IPS-15b (cell line): ENCODE data around the gene DYNC2LI1.

Experiments
- H3K27me3 ChIP-seq: one replicate; pipeline ENCODE4 v1.6.1; 2013; ENCODE audit warnings: low read length; ENCODE audit not compliant: control insufficient read depth, insufficient read depth
- H3K36me3 ChIP-seq: one replicate; pipeline ENCODE4 v1.6.1; 2013; ENCODE audit warnings: low read length; ENCODE audit not compliant: control insufficient read depth, insufficient read depth
- H3K4me1 ChIP-seq: one replicate; pipeline ENCODE4 v1.6.1; 2013; ENCODE audit warnings: mild to moderate bottlenecking, low read length; ENCODE audit not compliant: control insufficient read depth, insufficient read depth
- H3K4me3 ChIP-seq: one replicate; pipeline ENCODE4 v1.5.1; 2013; ENCODE audit warnings: low read depth, low read length
- H3K9ac ChIP-seq: one replicate; pipeline ENCODE4 v1.6.1; 2013; ENCODE audit warnings: low read depth, mild to moderate bottlenecking, low read length
- H3K9me3 ChIP-seq: one replicate; pipeline ENCODE4 v1.6.1; 2013; ENCODE audit warnings: mild to moderate bottlenecking, low read length; ENCODE audit not compliant: control insufficient read depth, insufficient read depth

The DYNC2LI1 gene

GRCh38 chr2:43839776-43840564 is 66.1 kb downstream of the DYNC2LI1 start:
- Histone ChIP-seq H3K27me3 (no peaks in the 10 kb centered on the region), H3K4me1 (no peaks in the 10 kb centered on the region), H3K9me3 (no peaks in the 10 kb centered on the region), H3K36me3 (no peaks in the 10 kb centered on the region), H3K4me3 (no peak overlapping the region), H3K9ac (no peak overlapping the region)

- H3K9ac ChIP-seq = no peak overlapping the region
- H3K27me3 ChIP-seq = no peaks in the 10 kb centered on the region
- no peaks in the 10 kb centered on the region for H3K36me3 ChIP-seq
- no peaks in the 10 kb centered on the region for H3K9me3 ChIP-seq
- H3K4me1 ChIP-seq = no peaks in the 10 kb centered on the region
- no peak overlapping the region for H3K4me3 ChIP-seq
Observed at GRCh38 chr2:43840965-43841364, 67.1 kb downstream of the DYNC2LI1 start.

- Histone ChIP-seq H3K4me1 (no peaks in the 10 kb centered on the region), H3K36me3 (no peaks in the 10 kb centered on the region), H3K9ac (no peak overlapping the region), H3K27me3 (no peaks in the 10 kb centered on the region), H3K9me3 (no peaks in the 10 kb centered on the region), H3K4me3 (no peak overlapping the region)
Observed at GRCh38 chr2:43841949-43842865, 68.4 kb downstream of the DYNC2LI1 start.

GRCh38 chr2:43842866-43843226 is 69.0 kb downstream of the DYNC2LI1 start:
- Histone ChIP-seq H3K4me3 (no peak overlapping the region), H3K9ac (no peak overlapping the region), H3K4me1 (no peaks in the 10 kb centered on the region), H3K27me3 (no peaks in the 10 kb centered on the region), H3K9me3 (no peaks in the 10 kb centered on the region), H3K36me3 (no peaks in the 10 kb centered on the region)

- H3K4me1 ChIP-seq = no peaks in the 10 kb centered on the region
- H3K27me3 ChIP-seq = no peaks in the 10 kb centered on the region
- H3K36me3 ChIP-seq = no peaks in the 10 kb centered on the region
- H3K4me3 ChIP-seq = no peak overlapping the region
- no peaks in the 10 kb centered on the region for H3K9me3 ChIP-seq
- H3K9ac ChIP-seq = no peak overlapping the region
Observed at GRCh38 chr2:43845181-43845580, 71.3 kb downstream of the DYNC2LI1 start.

GRCh38 chr2:43846140-43846793 is 72.4 kb downstream of the DYNC2LI1 start:
- no peak overlapping the region for H3K4me3 ChIP-seq
- H3K4me1 ChIP-seq = no peaks in the 10 kb centered on the region
- no peaks in the 10 kb centered on the region for H3K36me3 ChIP-seq

GRCh38 chr2:43848214-43848613 is 74.4 kb downstream of the DYNC2LI1 start:
- H3K36me3 ChIP-seq = no peaks in the 10 kb centered on the region
- H3K27me3 ChIP-seq = no peaks in the 10 kb centered on the region
- H3K9ac ChIP-seq = no peak overlapping the region
- H3K9me3 ChIP-seq = no peaks in the 10 kb centered on the region
- no peaks in the 10 kb centered on the region for H3K4me1 ChIP-seq
- H3K4me3 ChIP-seq = no peak overlapping the region

More at GRCh38 chr2:43846140-43846793, 72.4 kb downstream of the DYNC2LI1 start:
- no peaks in the 10 kb centered on the region for H3K9me3 ChIP-seq
- H3K9ac ChIP-seq = no peak overlapping the region
- H3K27me3 ChIP-seq = no peaks in the 10 kb centered on the region

- Histone ChIP-seq H3K9ac (no peak overlapping the region), H3K9me3 (no peaks in the 10 kb centered on the region), H3K4me3 (no peak overlapping the region), H3K27me3 (peaks cover 9% of the 10 kb centered on the region), H3K36me3 (no peaks in the 10 kb centered on the region), H3K4me1 (no peaks in the 10 kb centered on the region)
Observed at GRCh38 chr2:43851011-43851980, 77.5 kb downstream of the DYNC2LI1 start.

GRCh38 chr2:43852196-43852730 is 78.4 kb downstream of the DYNC2LI1 start:
- Histone ChIP-seq H3K27me3 (peaks cover 17% of the 10 kb centered on the region), H3K36me3 (no peaks in the 10 kb centered on the region), H3K9me3 (no peaks in the 10 kb centered on the region), H3K9ac (no peak overlapping the region), H3K4me3 (no peak overlapping the region), H3K4me1 (no peaks in the 10 kb centered on the region)

- peaks cover 26% of the 10 kb centered on the region for H3K27me3 ChIP-seq
- no peak overlapping the region for H3K9ac ChIP-seq
Observed at GRCh38 chr2:43853141-43854081, 79.6 kb downstream of the DYNC2LI1 start.

More at GRCh38 chr2:43853141-43854081, 79.6 kb downstream of the DYNC2LI1 start:
- H3K4me1 ChIP-seq = no peaks in the 10 kb centered on the region
- no peak overlapping the region for H3K4me3 ChIP-seq
- H3K36me3 ChIP-seq = no peaks in the 10 kb centered on the region
- H3K9me3 ChIP-seq = no peaks in the 10 kb centered on the region
